Measurements from ENCODE around the gene EOMES.

EOMES gene

DNA sequence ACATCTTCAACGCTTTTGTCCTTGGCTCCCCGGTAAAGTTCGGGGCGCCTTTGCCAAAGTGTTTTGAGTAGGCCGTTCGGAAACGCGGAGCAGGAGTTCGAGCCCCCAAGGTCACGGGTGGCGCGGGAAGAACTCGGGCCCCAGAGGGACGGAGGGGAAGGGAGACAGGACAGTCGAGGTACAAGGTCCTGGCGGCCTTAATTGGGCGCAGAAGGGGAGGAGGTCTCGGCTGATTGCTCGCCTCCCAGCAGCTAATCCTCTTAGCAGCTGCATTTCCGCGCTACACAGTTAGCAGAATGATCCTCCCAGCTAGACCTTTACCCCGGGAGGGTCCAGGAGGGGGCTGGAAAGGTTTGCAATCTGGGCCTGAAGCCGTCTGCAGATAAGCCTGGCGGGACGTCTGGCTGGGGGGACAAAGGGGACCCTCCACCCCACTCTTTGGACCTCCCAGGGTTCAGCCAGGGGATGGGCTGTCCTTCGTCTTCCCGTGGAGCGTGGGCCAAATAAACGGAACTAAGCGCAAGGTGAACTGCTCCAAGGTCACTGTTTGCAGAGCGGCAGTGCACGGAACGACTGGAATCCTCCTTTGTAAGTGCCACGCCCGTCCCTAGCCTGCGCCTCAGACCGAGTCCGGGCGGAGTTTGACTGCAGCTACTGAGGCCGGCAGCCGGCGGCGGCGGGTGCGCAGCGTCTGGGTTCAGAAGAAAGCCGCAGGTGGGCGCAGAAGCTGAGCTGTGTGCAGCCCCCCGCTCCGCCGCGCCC is 7.2 kb downstream of the EOMES start:
- H3K9me3 Mint-ChIP-seq: no peaks in the 10 kb centered on the region
- peak overlapping the region; percentile 41 for H3K27ac Mint-ChIP-seq
- peak overlapping the region; percentile 82 for H3K4me3 Mint-ChIP-seq
- H3K36me3 Mint-ChIP-seq (ENCODE audit: low read depth): peaks cover 5% of the 10 kb centered on the region
- peaks cover 40% of the 10 kb centered on the region for H3K4me1 Mint-ChIP-seq (ENCODE audit: low read depth)
- peaks cover 59% of the 10 kb centered on the region for H3K27me3 Mint-ChIP-seq
- peak; percentile 63 for DNase-seq

- DNase-seq: no peak
- Mint-ChIP-seq H3K36me3 (ENCODE audit: low read depth) (peaks cover 5% of the 10 kb centered on the region), H3K4me1 (ENCODE audit: low read depth) (peaks cover 40% of the 10 kb centered on the region), H3K27ac (peak overlapping the region; percentile 70), H3K9me3 (no peaks in the 10 kb centered on the region), H3K4me3 (peak overlapping the region; percentile 82), H3K27me3 (peaks cover 55% of the 10 kb centered on the region)
These were observed 8.0 kb downstream of the EOMES start for GRCh38 chr3:27714146-27714526.

DNA sequence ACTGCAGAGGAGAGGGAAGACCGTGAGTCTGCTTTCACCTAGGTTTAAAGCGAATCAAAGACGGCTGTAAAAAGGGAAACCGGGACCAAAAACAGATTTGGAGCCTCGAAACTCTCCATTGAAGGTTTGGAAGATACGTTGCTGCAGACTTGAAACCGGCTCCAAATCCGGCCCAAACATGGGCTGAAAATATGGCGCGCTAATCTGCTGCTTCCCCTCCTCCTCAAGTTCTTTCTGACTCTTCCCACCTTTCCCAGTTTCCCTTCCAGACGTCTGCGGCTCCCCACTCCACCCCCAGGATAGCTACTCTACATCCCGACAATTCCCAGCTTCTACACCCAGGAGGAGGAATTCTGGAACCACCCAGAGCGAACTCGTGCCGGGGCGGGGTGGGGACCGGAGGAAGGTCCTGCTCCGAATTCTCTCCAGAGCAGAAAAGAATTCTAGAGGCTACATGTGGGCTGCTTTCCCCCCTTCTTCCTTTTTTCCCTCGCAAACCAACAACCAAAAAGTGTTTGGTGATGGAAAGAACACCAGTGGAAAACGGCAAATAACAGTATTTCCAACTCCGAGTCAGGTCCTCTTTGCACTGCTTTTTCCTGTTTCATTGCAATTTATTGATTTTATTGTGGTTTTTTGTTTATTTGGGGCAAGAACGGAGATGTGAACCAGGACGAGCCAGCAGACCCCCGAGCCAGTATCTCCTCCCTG is 8.5 kb downstream of the EOMES start:
- H3K36me3 Mint-ChIP-seq (ENCODE audit: low read depth): peaks cover 5% of the 10 kb centered on the region
- peak overlapping the region; percentile 82 for H3K4me3 Mint-ChIP-seq
- peak overlapping the region; percentile 70 for H3K27ac Mint-ChIP-seq
- peaks cover 55% of the 10 kb centered on the region for H3K27me3 Mint-ChIP-seq
- DNase-seq: peak; percentile 43
- H3K4me1 Mint-ChIP-seq (ENCODE audit: low read depth): peaks cover 38% of the 10 kb centered on the region
- H3K9me3 Mint-ChIP-seq: no peaks in the 10 kb centered on the region

- Mint-ChIP-seq H3K27ac (peak overlapping the region; percentile 58), H3K4me1 (ENCODE audit: low read depth) (peaks cover 34% of the 10 kb centered on the region), H3K9me3 (no peaks in the 10 kb centered on the region)
These were observed 9.1 kb downstream of the EOMES start for GRCh38 chr3:27713078-27713423.

GRCh38 chr3:27712136-27713077 is 9.7 kb downstream of the EOMES start:
- Mint-ChIP-seq H3K36me3 (ENCODE audit: low read depth) (peaks cover 3% of the 10 kb centered on the region), H3K9me3 (no peaks in the 10 kb centered on the region), H3K27me3 (peaks cover 59% of the 10 kb centered on the region), H3K4me1 (ENCODE audit: low read depth) (peaks cover 30% of the 10 kb centered on the region), H3K27ac (peak overlapping the region; percentile 82), H3K4me3 (peak overlapping the region; percentile 82)
- peak; percentile 82 for DNase-seq

More at GRCh38 chr3:27713078-27713423, 9.1 kb downstream of the EOMES start:
- peak overlapping the region; percentile 82 for H3K4me3 Mint-ChIP-seq
- H3K27me3 Mint-ChIP-seq: peaks cover 58% of the 10 kb centered on the region
- peaks cover 5% of the 10 kb centered on the region for H3K36me3 Mint-ChIP-seq (ENCODE audit: low read depth)
- DNase-seq: no peak

- H3K4me1 Mint-ChIP-seq (ENCODE audit: low read depth): peaks cover 9% of the 10 kb centered on the region
- H3K4me3 Mint-ChIP-seq: no peak overlapping the region
- no peak overlapping the region for H3K27ac Mint-ChIP-seq
- H3K36me3 Mint-ChIP-seq (ENCODE audit: low read depth): no peaks in the 10 kb centered on the region
- DNase-seq: no peak
- H3K27me3 Mint-ChIP-seq: peaks cover 28% of the 10 kb centered on the region
- H3K9me3 Mint-ChIP-seq: no peaks in the 10 kb centered on the region
These were observed 13.9 kb downstream of the EOMES start for GRCh38 chr3:27708250-27708649.

- DNase-seq: no peak
- H3K4me3 Mint-ChIP-seq: no peak overlapping the region
- no peak overlapping the region for H3K27ac Mint-ChIP-seq
- no peaks in the 10 kb centered on the region for H3K27me3 Mint-ChIP-seq
- no peaks in the 10 kb centered on the region for H3K4me1 Mint-ChIP-seq (ENCODE audit: low read depth)
- H3K36me3 Mint-ChIP-seq (ENCODE audit: low read depth): no peaks in the 10 kb centered on the region
- H3K9me3 Mint-ChIP-seq: no peaks in the 10 kb centered on the region
These were observed 23.1 kb downstream of the EOMES start for GRCh38 chr3:27699067-27699466.

DNA sequence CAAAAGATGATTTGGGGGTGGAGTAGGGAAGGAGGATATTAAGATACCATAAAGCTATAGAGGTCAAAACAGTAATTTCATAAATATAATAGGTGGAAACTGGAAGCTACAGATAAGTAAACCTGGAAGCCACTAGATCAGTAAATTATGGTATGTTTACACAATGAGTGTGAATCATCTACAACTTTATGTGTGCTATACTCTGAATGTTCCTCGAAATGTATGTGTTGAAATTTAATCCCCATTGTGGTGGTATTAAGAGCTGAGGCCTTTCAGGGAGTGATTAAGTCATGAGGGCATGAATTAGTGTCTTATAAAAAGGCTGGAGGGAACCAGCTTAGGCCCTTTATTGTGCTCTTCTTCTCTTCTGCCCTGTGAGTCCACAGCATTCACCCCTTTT is 25.2 kb downstream of the EOMES start:
- Mint-ChIP-seq H3K4me1 (ENCODE audit: low read depth) (no peaks in the 10 kb centered on the region), H3K36me3 (ENCODE audit: low read depth) (no peaks in the 10 kb centered on the region), H3K27ac (no peak overlapping the region), H3K4me3 (no peak overlapping the region), H3K27me3 (no peaks in the 10 kb centered on the region), H3K9me3 (no peaks in the 10 kb centered on the region)
- no peak for DNase-seq

DNA sequence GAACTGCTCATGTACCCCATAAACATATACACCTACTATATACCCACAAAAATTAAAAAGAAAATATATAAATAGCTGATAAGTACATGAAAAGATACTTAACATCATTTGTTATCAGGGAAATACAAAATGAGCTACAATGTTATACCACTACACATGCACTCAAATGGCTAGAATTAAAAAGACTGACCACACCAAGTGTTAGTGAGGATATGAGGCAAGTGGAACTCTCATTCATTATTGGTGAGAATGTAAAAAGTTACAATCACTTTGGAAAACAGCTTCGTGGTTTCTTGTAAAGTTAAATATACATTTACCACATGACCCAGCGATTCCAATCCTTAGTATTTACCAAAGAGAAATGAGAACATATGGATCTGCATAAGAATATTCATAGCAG is 26.5 kb downstream of the EOMES start:
- Mint-ChIP-seq H3K9me3 (peaks cover 5% of the 10 kb centered on the region), H3K27ac (no peak overlapping the region), H3K4me3 (no peak overlapping the region), H3K36me3 (ENCODE audit: low read depth) (no peaks in the 10 kb centered on the region), H3K27me3 (no peaks in the 10 kb centered on the region), H3K4me1 (ENCODE audit: low read depth) (no peaks in the 10 kb centered on the region)
- DNase-seq: no peak

GRCh38 chr3:27688053-27688452 is 34.1 kb downstream of the EOMES start:
- H3K36me3 Mint-ChIP-seq (ENCODE audit: low read depth): no peaks in the 10 kb centered on the region
- H3K27ac Mint-ChIP-seq: no peak overlapping the region
- H3K27me3 Mint-ChIP-seq: no peaks in the 10 kb centered on the region
- peaks cover 13% of the 10 kb centered on the region for H3K9me3 Mint-ChIP-seq
- H3K4me1 Mint-ChIP-seq (ENCODE audit: low read depth): no peaks in the 10 kb centered on the region
- H3K4me3 Mint-ChIP-seq: no peak overlapping the region
- no peak for DNase-seq

GRCh38 chr3:27686642-27687041 is 35.5 kb downstream of the EOMES start:
- Mint-ChIP-seq H3K27me3 (no peaks in the 10 kb centered on the region), H3K9me3 (peaks cover 13% of the 10 kb centered on the region), H3K4me3 (no peak overlapping the region), H3K27ac (no peak overlapping the region), H3K4me1 (ENCODE audit: low read depth) (no peaks in the 10 kb centered on the region), H3K36me3 (ENCODE audit: low read depth) (no peaks in the 10 kb centered on the region)
- DNase-seq: no peak

DNA sequence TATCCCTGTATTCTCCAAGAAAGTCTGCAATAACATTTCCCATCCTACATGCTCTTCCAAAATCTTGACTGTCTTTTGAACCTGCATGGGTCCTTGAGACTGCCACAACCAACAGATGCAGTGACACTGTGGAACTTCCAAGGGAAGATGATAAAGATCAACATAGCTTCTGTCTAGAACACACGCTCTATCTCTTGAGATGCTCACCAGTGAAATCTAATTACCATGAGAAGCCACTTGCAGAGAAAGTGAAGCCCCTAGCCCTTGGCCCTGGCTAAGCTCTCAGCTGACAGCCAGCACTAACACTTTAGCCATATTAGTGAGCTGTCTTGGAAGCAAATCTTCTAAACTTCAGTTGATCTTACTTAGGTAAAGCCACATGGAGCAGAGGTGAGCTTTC is 36.6 kb downstream of the EOMES start:
- no peak overlapping the region for H3K4me3 Mint-ChIP-seq
- H3K27ac Mint-ChIP-seq: no peak overlapping the region
- H3K4me1 Mint-ChIP-seq (ENCODE audit: low read depth): peaks cover 9% of the 10 kb centered on the region
- H3K36me3 Mint-ChIP-seq (ENCODE audit: low read depth): no peaks in the 10 kb centered on the region
- DNase-seq: no peak
- H3K9me3 Mint-ChIP-seq: peaks cover 7% of the 10 kb centered on the region
- H3K27me3 Mint-ChIP-seq: no peaks in the 10 kb centered on the region

DNA sequence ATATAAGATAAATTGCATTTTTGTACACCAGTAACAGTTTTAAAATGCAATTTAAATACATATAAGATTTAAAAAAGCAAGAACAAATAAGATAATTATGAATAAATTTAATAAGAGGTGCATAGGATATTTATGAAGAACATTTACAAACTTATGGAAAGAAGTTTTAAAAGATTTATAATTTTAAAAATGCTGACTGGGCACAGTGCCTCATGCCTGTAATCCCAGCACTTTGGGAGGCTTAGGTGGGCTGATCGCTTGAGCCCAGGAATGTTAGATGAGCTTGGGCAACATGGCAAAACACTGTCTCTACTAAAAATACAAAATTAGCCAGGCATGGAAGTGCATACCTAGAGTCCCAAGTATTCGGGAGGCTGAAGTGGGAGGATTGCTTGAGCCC is 37.8 kb downstream of the EOMES start:
- Mint-ChIP-seq H3K4me3 (no peak overlapping the region), H3K27me3 (no peaks in the 10 kb centered on the region), H3K4me1 (ENCODE audit: low read depth) (peaks cover 9% of the 10 kb centered on the region), H3K27ac (no peak overlapping the region), H3K36me3 (ENCODE audit: low read depth) (no peaks in the 10 kb centered on the region), H3K9me3 (no peaks in the 10 kb centered on the region)
- DNase-seq: no peak

- peak overlapping the region; percentile 77 for H3K4me3 Mint-ChIP-seq
- no peak for DNase-seq
- H3K9me3 Mint-ChIP-seq: no peaks in the 10 kb centered on the region
- H3K4me1 Mint-ChIP-seq (ENCODE audit: low read depth): peaks cover 11% of the 10 kb centered on the region
- H3K27ac Mint-ChIP-seq: peak overlapping the region; percentile 92
- no peaks in the 10 kb centered on the region for H3K36me3 Mint-ChIP-seq (ENCODE audit: low read depth)
- H3K27me3 Mint-ChIP-seq: no peaks in the 10 kb centered on the region
These were observed 40.8 kb downstream of the EOMES start for GRCh38 chr3:27681249-27681748.
